ENCODE data around the gene HS2ST1. TPM values are rescaled to one million over a fixed set of nuclear protein-coding genes. Genes with fewer than 3 reads are reported as not detected.

The HS2ST1 gene
- total RNA-seq, 1 experiment from 2014 or later: 35.0 TPM

GRCh38 chr1:87154384-87154783 lies 239.9 kb downstream of the HS2ST1 start:
- no peak for DNase-seq
- Histone ChIP-seq H3K79me2 (ENCODE audit: low read depth) (no peaks in the 10 kb centered on the region), H3K36me3 (ENCODE audit: low read depth) (no peaks in the 10 kb centered on the region), H3K4me3 (no peak overlapping the region), H3K9me3 (ENCODE audit: insufficient read depth, low read depth) (no peaks in the 10 kb centered on the region), H3K4me1 (replicated peaks; ENCODE audit: insufficient read depth) (peaks cover 23% of the 10 kb centered on the region), H3K9me2 (ENCODE audit: insufficient read depth) (no peaks in the 10 kb centered on the region), H4K20me1 (ENCODE audit: insufficient read depth) (no peaks in the 10 kb centered on the region), H3K4me2 (no peak overlapping the region), H2AFZ (no peak overlapping the region), H3F3A (ENCODE audit: insufficient read depth, low read depth) (peaks cover 14% of the 10 kb centered on the region), H3K27ac (no peak overlapping the region), H3K27me3 (ENCODE audit: insufficient read depth, low read depth) (no peaks in the 10 kb centered on the region)
- intact Hi-C loops (cut with micrococcal nuclease; ENCODE audit: unreplicated experiment): loop anchor here (5.0 to 10.0 kb wide), 3 partner anchors 138 to 800 kb away; partner anchors contain the start of gene LMO4
- TF ChIP-seq CTCF (conservative IDR thresholded peaks at IDR 0.05): no peak
- no peak for TF ChIP-seq EZH2 (IDR thresholded peaks at IDR 0.05; ENCODE audit: low read depth)
- BruUV-seq (replicated peaks): no TSS peak
- CTCF ChIA-PET: no interaction called here
- POLR2A ChIA-PET (ENCODE audit: unreplicated experiment): no interaction called here

GRCh38 chr1:87155170-87155569 lies 240.7 kb downstream of the HS2ST1 start:
- H3K79me2 ChIP-seq (ENCODE audit: low read depth): no peaks in the 10 kb centered on the region
- H3K4me1 ChIP-seq (replicated peaks; ENCODE audit: insufficient read depth): peaks cover 16% of the 10 kb centered on the region
- no peak for DNase-seq
- ChIA-PET POLR2A (ENCODE audit: unreplicated experiment) (no interaction called here), CTCF (no interaction called here)
- no peak for TF ChIP-seq EZH2 (IDR thresholded peaks at IDR 0.05; ENCODE audit: low read depth)
- TF ChIP-seq CTCF (conservative IDR thresholded peaks at IDR 0.05): no peak
- H3K4me3 ChIP-seq: no peak overlapping the region
- H3K27me3 ChIP-seq (ENCODE audit: insufficient read depth, low read depth): no peaks in the 10 kb centered on the region
- no peak overlapping the region for H2AFZ ChIP-seq
- no peaks in the 10 kb centered on the region for H3K36me3 ChIP-seq (ENCODE audit: low read depth)
- H3F3A ChIP-seq (ENCODE audit: insufficient read depth, low read depth): peaks cover 8% of the 10 kb centered on the region
- intact Hi-C loops (cut with micrococcal nuclease; ENCODE audit: unreplicated experiment): loop anchor here (10.0 kb wide), 1 partner anchor 800 kb away; no protein-coding TSS in a partner anchor
- no peak overlapping the region for H3K4me2 ChIP-seq
- no peaks in the 10 kb centered on the region for H4K20me1 ChIP-seq (ENCODE audit: insufficient read depth)
- no peak overlapping the region for H3K27ac ChIP-seq
- no TSS peak for BruUV-seq (replicated peaks)
- no peaks in the 10 kb centered on the region for H3K9me3 ChIP-seq (ENCODE audit: insufficient read depth, low read depth)
- no peaks in the 10 kb centered on the region for H3K9me2 ChIP-seq (ENCODE audit: insufficient read depth)

GRCh38 chr1:87155648-87156047 lies 241.2 kb downstream of the HS2ST1 start:
- Histone ChIP-seq H3K27me3 (ENCODE audit: insufficient read depth, low read depth) (no peaks in the 10 kb centered on the region), H3K9me2 (ENCODE audit: insufficient read depth) (no peaks in the 10 kb centered on the region), H3K36me3 (ENCODE audit: low read depth) (no peaks in the 10 kb centered on the region), H4K20me1 (ENCODE audit: insufficient read depth) (no peaks in the 10 kb centered on the region), H2AFZ (no peak overlapping the region), H3K4me2 (no peak overlapping the region), H3K4me3 (no peak overlapping the region), H3K4me1 (replicated peaks; ENCODE audit: insufficient read depth) (peaks cover 11% of the 10 kb centered on the region), H3K27ac (no peak overlapping the region), H3K79me2 (ENCODE audit: low read depth) (no peaks in the 10 kb centered on the region), H3K9me3 (ENCODE audit: insufficient read depth, low read depth) (no peaks in the 10 kb centered on the region), H3F3A (ENCODE audit: insufficient read depth, low read depth) (peaks cover 3% of the 10 kb centered on the region)
- POLR2A ChIA-PET (ENCODE audit: unreplicated experiment): no interaction called here
- intact Hi-C loops (cut with micrococcal nuclease; ENCODE audit: unreplicated experiment): loop anchor here (10.0 kb wide), 1 partner anchor 799 kb away; no protein-coding TSS in a partner anchor
- CTCF ChIA-PET: no interaction called here
- TF ChIP-seq CTCF (conservative IDR thresholded peaks at IDR 0.05) (no peak), EZH2 (IDR thresholded peaks at IDR 0.05; ENCODE audit: low read depth) (no peak)
- DNase-seq: no peak
- no TSS peak for BruUV-seq (replicated peaks)

All from PC-9 (cell line).